ENCODE measurements around the gene TXNDC16.

The TXNDC16 gene

DNA sequence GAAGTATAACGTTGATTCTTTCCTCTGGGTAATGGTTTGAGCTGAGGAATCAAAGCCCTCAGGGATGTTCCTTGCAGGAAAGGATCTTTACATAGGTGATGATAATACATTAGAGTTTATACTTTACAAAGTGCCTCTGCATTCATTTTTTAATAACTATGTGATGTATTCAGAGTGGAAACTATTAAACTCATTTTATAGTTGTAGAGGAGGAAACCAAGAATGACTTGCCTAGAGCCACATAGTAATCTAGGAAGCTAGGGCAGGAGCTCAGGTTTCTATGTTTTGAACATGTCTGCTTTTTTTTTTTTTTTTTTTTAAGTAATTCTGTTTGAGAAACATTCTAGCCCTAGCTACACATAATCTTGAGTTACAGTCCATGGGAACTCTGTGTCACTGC is 117.3 kb downstream of the TXNDC16 start:
- H3K4me3 ChIP-seq (ENCODE audit: low read length), result no peak overlapping the region
- DNase-seq (ENCODE audit: low read depth), result no peak

DNA sequence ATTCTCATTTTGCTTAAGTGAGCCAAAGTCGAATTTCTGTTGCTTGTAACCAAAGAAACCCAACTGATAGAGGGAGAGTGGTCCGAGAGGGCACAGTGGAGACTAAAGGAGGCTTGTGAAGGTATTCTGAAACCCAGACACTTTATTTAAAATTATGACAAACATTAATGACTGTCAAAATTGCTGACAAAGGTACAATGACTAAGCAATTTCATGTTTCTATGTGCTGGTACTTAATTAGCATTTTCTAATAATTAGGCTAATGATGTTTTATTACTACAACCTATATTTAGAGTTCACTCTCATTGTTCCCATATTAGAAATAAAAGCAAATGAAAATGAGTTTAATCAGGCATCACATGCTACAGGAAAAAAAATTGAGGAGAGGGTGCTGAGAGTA is 121.8 kb downstream of the TXNDC16 start:
- H3K4me3 ChIP-seq (ENCODE audit: low read length), result no peak overlapping the region
- TF ChIP-seq, protein P1, sequence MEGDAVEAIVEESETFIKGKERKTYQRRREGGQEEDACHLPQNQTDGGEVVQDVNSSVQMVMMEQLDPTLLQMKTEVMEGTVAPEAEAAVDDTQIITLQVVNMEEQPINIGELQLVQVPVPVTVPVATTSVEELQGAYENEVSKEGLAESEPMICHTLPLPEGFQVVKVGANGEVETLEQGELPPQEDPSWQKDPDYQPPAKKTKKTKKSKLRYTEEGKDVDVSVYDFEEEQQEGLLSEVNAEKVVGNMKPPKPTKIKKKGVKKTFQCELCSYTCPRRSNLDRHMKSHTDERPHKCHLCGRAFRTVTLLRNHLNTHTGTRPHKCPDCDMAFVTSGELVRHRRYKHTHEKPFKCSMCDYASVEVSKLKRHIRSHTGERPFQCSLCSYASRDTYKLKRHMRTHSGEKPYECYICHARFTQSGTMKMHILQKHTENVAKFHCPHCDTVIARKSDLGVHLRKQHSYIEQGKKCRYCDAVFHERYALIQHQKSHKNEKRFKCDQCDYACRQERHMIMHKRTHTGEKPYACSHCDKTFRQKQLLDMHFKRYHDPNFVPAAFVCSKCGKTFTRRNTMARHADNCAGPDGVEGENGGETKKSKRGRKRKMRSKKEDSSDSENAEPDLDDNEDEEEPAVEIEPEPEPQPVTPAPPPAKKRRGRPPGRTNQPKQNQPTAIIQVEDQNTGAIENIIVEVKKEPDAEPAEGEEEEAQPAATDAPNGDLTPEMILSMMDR (conservative IDR thresholded peaks at IDR 0.05; ENCODE audit: low read depth, low read length), result no peak
- no peak for DNase-seq (ENCODE audit: low read depth)

More for the DNA sequence above, 117.3 kb downstream of the TXNDC16 start:
- TF ChIP-seq, protein P1 (conservative IDR thresholded peaks at IDR 0.05; ENCODE audit: low read depth, low read length), result no peak

DNA sequence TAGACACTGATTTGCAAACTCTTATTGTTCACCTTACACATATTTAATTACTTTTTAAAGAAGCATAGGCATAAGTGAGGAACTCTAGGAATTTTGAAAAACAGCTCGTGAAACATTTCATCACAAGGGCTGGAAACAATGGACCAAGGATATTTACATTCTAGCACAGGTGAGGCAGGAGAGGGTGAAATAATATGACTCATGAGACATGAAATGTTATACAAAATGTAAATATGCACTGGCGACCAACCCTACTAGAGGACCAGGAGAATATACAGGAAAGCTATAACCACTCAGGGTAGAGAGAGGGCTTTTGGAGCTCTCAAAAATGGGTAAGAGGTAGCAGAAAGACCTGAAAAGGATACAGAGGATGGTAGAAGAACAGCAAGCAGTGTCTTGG is 122.9 kb downstream of the TXNDC16 start:
- H3K4me3 ChIP-seq (ENCODE audit: low read length), result no peak overlapping the region
- TF ChIP-seq, protein P1 (conservative IDR thresholded peaks at IDR 0.05; ENCODE audit: low read depth, low read length), result no peak
- no peak for DNase-seq (ENCODE audit: low read depth)

GRCh38 chr14:52427460-52427859 is 124.8 kb downstream of the TXNDC16 start:
- DNase-seq (ENCODE audit: low read depth), result no peak
- TF ChIP-seq, protein P1 (conservative IDR thresholded peaks at IDR 0.05; ENCODE audit: low read depth, low read length), result no peak
- no peak overlapping the region for H3K4me3 ChIP-seq (ENCODE audit: low read length)

DNA sequence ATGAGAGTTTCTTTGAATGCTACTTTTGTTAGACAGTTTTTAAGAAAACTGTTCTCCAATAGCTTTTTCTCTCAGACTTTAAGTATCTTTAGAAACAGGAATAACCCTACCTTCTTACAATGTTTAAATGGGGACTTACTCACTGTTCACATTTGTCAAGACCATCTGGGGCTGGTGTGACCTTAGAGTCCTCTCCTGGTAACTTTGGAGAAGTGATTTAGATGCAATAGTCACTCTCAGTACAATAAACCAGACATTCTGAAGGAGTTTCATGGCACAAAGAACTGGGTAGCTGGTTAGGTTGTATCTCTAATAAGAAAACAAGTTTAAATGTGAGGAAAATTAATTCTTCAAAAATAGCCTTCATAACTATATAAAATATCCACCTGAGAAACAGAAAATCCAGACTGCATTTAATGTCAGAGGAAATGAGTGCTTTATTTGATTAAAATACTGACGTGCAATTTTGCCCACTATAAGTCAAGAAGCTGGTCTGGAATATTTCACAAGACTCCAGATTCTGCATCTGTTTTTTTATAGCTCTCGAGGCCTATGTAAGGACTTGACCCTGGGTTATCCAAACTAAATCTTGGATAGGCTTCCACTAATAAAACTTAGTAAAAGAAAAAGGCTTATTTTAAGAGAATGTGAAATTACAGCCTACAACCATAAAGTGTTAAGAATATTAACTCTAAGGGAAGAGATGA is 129.5 kb downstream of the TXNDC16 start:
- H3K4me3 ChIP-seq (ENCODE audit: low read length), result no peak overlapping the region
- TF ChIP-seq, protein P1 (conservative IDR thresholded peaks at IDR 0.05; ENCODE audit: low read depth, low read length), result no peak
- no peak for DNase-seq (ENCODE audit: low read depth)

GRCh38 chr14:52417139-52417538 is 135.2 kb downstream of the TXNDC16 start:
- TF ChIP-seq, protein P1 (conservative IDR thresholded peaks at IDR 0.05; ENCODE audit: low read depth, low read length), result no peak
- DNase-seq (ENCODE audit: low read depth), result no peak
- H3K4me3 ChIP-seq (ENCODE audit: low read length), result no peak overlapping the region

GRCh38 chr14:52413729-52414408 is 138.4 kb downstream of the TXNDC16 start:
- no peak for DNase-seq (ENCODE audit: low read depth)
- no peak overlapping the region for H3K4me3 ChIP-seq (ENCODE audit: low read length)
- TF ChIP-seq, protein P1 (conservative IDR thresholded peaks at IDR 0.05; ENCODE audit: low read depth, low read length), result no peak

Data from retinal pigment epithelial cell (primary cell).